Endothelial cell of umbilical vein (primary cell): ENCODE measurements around the gene FHDC1. TPM values are rescaled to one million over a fixed set of nuclear protein-coding genes. Genes with fewer than 3 reads are reported as not detected.

ENCODE experiments used
- BruUV-seq: library from RNA; stranded (reverse); fragments of 400-500 nt; replicated peaks from 2 replicates; lab custom pipeline; 2021; lab: Mats Ljungman, UMichigan
- CTCF ChIA-PET: fragments of 300-600, 350-600 bp; sonication (Branson Sonifier 250); formaldehyde crosslinking; loops from one replicate; lab custom pipeline; 2021; ENCODE audit warnings: antibody characterized with exemption, inconsistent platforms; lab: Charles Lee
- POLR2A ChIA-PET: fragments of 300-600, 350-600 bp; sonication (Branson Sonifier 250); formaldehyde crosslinking; loops from one replicate; lab custom pipeline; 2021; ENCODE audit warnings: antibody characterized with exemption, inconsistent platforms; lab: Charles Lee
- DNase-seq: peaks from one replicate; pipeline ENCODE4 v3.0.0-alpha.2; 2011; ENCODE audit warnings: low read depth, low spot score
- FAIRE-seq: peaks from 2 replicates; lab custom pipeline; 2011; peaks lifted over from hg19 to GRCh38; lab: Jason Lieb, UNC
- H2AFZ ChIP-seq: 2 replicates; pipeline ENCODE4 v1.6.0; 2012; ENCODE audit warnings: low read depth, low read length, control low read depth, inconsistent platforms
- H3K27ac ChIP-seq: 2 replicates; pipeline ENCODE4 v1.5.1; 2011; ENCODE audit warnings: low read depth, mild to moderate bottlenecking, control low read depth, low read length, moderate library complexity; ENCODE audit not compliant: insufficient read depth
- H3K27me3 ChIP-seq, 2 experiments: 2 replicates each; pipeline versions ENCODE4 v1.6.0 to v1.6.1; 2011; ENCODE audit warnings: low read length in 2 of 2, mixed read lengths in 1 of 2; ENCODE audit not compliant: control insufficient read depth in 2 of 2, insufficient read depth in 2 of 2
- H3K36me3 ChIP-seq, 2 experiments: 2 replicates in 1 of 2; 3 replicates in 1 of 2; pipeline ENCODE4 v1.5.1; 2011; ENCODE audit warnings: low read length in 2 of 2, mild to moderate bottlenecking in 1 of 2, moderate library complexity in 1 of 2; ENCODE audit not compliant: control insufficient read depth in 2 of 2, insufficient read depth in 2 of 2; ENCODE audit errors: extremely low read depth in 1 of 2
- H3K4me1 ChIP-seq: 3 replicates; pipeline ENCODE4 v1.5.1; 2011; ENCODE audit warnings: mild to moderate bottlenecking, low read length; ENCODE audit not compliant: control insufficient read depth, insufficient read depth; ENCODE audit errors: extremely low read depth
- H3K4me2 ChIP-seq: 2 replicates; pipeline ENCODE4 v1.6.1; 2011; ENCODE audit warnings: low read length, control low read depth, mixed read lengths; ENCODE audit not compliant: insufficient read depth
- H3K4me3 ChIP-seq, 3 experiments: fragments of 200-600 bp in 1 of 3; sonication (generic), shearing (Covaris generic) in 1 of 3; replicated peaks in 1 of 3; 2 replicates each; pipeline ENCODE4 v1.5.1; 2011 to 2016; ENCODE audit warnings: control low read depth in 3 of 3, low read length in 3 of 3, mild to moderate bottlenecking in 2 of 3, inconsistent platforms in 1 of 3, low read depth in 1 of 3, moderate library complexity in 1 of 3; ENCODE audit not compliant: insufficient read depth in 1 of 3
- H3K79me2 ChIP-seq: 2 replicates; pipeline ENCODE4 v1.6.0; 2012; ENCODE audit warnings: low read length, inconsistent platforms; ENCODE audit not compliant: control insufficient read depth, insufficient read depth
- H3K9ac ChIP-seq: replicated peaks from 2 replicates; pipeline ENCODE3; 2011; ENCODE audit warnings: low read length, control low read depth; ENCODE audit not compliant: insufficient read depth; ENCODE audit errors: extremely low read depth
- H3K9me1 ChIP-seq: replicated peaks from 3 replicates; pipeline ENCODE4 v1.6.0; 2011; ENCODE audit warnings: mild to moderate bottlenecking, low read length; ENCODE audit not compliant: control insufficient read depth, insufficient read depth; ENCODE audit errors: extremely low read depth
- H3K9me3 ChIP-seq: replicated peaks from 2 replicates; pipeline ENCODE4 v1.5.1; 2012; ENCODE audit warnings: low read length, inconsistent platforms; ENCODE audit not compliant: control insufficient read depth, insufficient read depth
- H4K20me1 ChIP-seq: replicated peaks from 2 replicates; pipeline ENCODE3; 2011; ENCODE audit warnings: mild to moderate bottlenecking, low read length; ENCODE audit not compliant: control insufficient read depth, insufficient read depth; ENCODE audit errors: extremely low read depth
- CTCF ChIP-seq, 2 donors: IDR thresholded peaks; 1 replicate in 1 of 2; 2 replicates in 1 of 2; pipeline ENCODE4 v1.5.1; 2011; ENCODE audit warnings: low read length in 2 of 2, mild to moderate bottlenecking in 2 of 2, moderate library complexity in 2 of 2, control low read depth in 1 of 2, inconsistent platforms in 1 of 2, low read depth in 1 of 2; ENCODE audit not compliant: insufficient read depth in 1 of 2; ENCODE audit errors: extremely low read depth in 1 of 2
- EZH2 ChIP-seq: IDR thresholded peaks from 2 replicates; pipeline ENCODE4 v1.6.1; 2012; ENCODE audit warnings: borderline replicate concordance, low read depth, mild to moderate bottlenecking, moderate library complexity, low read length, inconsistent platforms; ENCODE audit not compliant: severe bottlenecking
- FOS ChIP-seq: IDR thresholded peaks from 2 replicates; pipeline ENCODE4 v1.6.1; 2011; ENCODE audit warnings: mild to moderate bottlenecking, low read length, moderate library complexity, borderline replicate concordance; ENCODE audit not compliant: insufficient read depth
- GATA2 ChIP-seq: IDR thresholded peaks from 2 replicates; pipeline ENCODE4 v1.7.0; 2011; ENCODE audit warnings: low read depth, mild to moderate bottlenecking, moderate library complexity, mixed read lengths, low read length; ENCODE audit not compliant: insufficient read length, insufficient read depth
- JUN ChIP-seq: IDR thresholded peaks from 2 replicates; pipeline ENCODE4 v1.6.1; 2011; ENCODE audit warnings: borderline replicate concordance, low read depth; ENCODE audit not compliant: insufficient read length, insufficient read depth
- MAX ChIP-seq: IDR thresholded peaks from 2 replicates; pipeline ENCODE4 v1.6.1; 2011; ENCODE audit not compliant: insufficient read depth, insufficient read length
- MYC ChIP-seq: IDR thresholded peaks from one replicate; pipeline ENCODE4 v1.6.1; 2011; ENCODE audit warnings: mild to moderate bottlenecking, low read depth, low read length
- POLR2A ChIP-seq: IDR thresholded peaks from 2 replicates; pipeline ENCODE4 v1.6.1; 2012; ENCODE audit warnings: low read depth, mild to moderate bottlenecking, control low read depth, low read length
- POLR2AphosphoS5 ChIP-seq: IDR thresholded peaks from 2 replicates; pipeline ENCODE4 v1.6.1; 2012; ENCODE audit warnings: low read depth, mild to moderate bottlenecking, control low read depth, low read length, moderate library complexity; ENCODE audit not compliant: insufficient read depth
- dilution Hi-C: fragments of 300-500 bp; cut with MboI; formaldehyde crosslinking; loops from one replicate; pipeline ENCODE4 v1.15.0; 2019; ENCODE audit warnings: low sequenced_read_pairs; ENCODE audit not compliant: extremely low pct_ligation_motif_present
- intact Hi-C: fragments of 100-400 bp; cut with micrococcal nuclease; formaldehyde crosslinking; loops from one replicate; pipeline ENCODE4 v1.10.0; 2022
- polyA plus RNA-seq, 4 experiments: library from polyadenylated mRNA; depleted of rRNA in 3 of 4; stranded (reverse) in 3 of 4; unstranded in 1 of 4; fragments of >200 nt; gene quantifications; 2 replicates each; pipeline versions ENCODE4 v1.2.1 to v1.2.3, GENCODE V29; 2011 to 2012; ENCODE audit warnings: missing spikeins in 1 of 4
- total RNA-seq: library from RNA; stranded (reverse); gene quantifications from 2 replicates; pipeline ENCODE4 v1.2.3, GENCODE V29; 2021

FHDC1 gene
- total and polyA plus RNA-seq, 2 donors (not counting 3 experiments of a cell fraction or from before 2014, with no cell fraction given) = 0.03 to 0.18 TPM

- no peaks in the 10 kb centered on the region for H4K20me1 ChIP-seq
- TF ChIP-seq CTCF (IDR thresholded peaks at IDR 0.05; ENCODE audit: extremely low read depth in 1 of 2, insufficient read depth in 1 of 2, low read depth in 1 of 2, low read length in 2 of 2) (no peak), POLR2A (no peak), MAX (no peak), MYC (no peak), FOS (no peak), POLR2AphosphoS5 (no peak), JUN (no peak), EZH2 (no peak), GATA2 (no peak)
- H3K4me2 ChIP-seq = no peak overlapping the region
- H3K36me3 ChIP-seq = no peaks in the 10 kb centered on the region
- dilution Hi-C loops = no loop called here
- no peak overlapping the region for H2AFZ ChIP-seq
- H3K79me2 ChIP-seq = no peaks in the 10 kb centered on the region
- CTCF ChIA-PET = no interaction called here
- BruUV-seq = no TSS peak
- H3K9ac ChIP-seq = no peak overlapping the region
- DNase-seq = peak; percentile 18
- no peak for FAIRE-seq
- no peak overlapping the region for H3K4me3 ChIP-seq
- H3K27ac ChIP-seq = no peak overlapping the region
- no peaks in the 10 kb centered on the region for H3K9me1 ChIP-seq
- POLR2A ChIA-PET = no interaction called here
- intact Hi-C loops = no loop called here
- no peaks in the 10 kb centered on the region for H3K4me1 ChIP-seq
- H3K9me3 ChIP-seq = no peaks in the 10 kb centered on the region
- H3K27me3 ChIP-seq = peaks cover 3 to 18% of the 10 kb centered on the region in 2 experiments
These were observed 15.2 kb downstream of the FHDC1 start for GRCh38 chr4:152951348-152951747.
